Choroid plexus epithelial cell (primary cell): ENCODE measurements around the gene TSN.
"Not testable (repeated sequence)": the region's sequence is repeated elsewhere in the genome, so short reads cannot be mapped to it uniquely, and the experiment has no call there.

Source experiments
- DNase-seq: peaks from one replicate; pipeline ENCODE4 v3.0.0-alpha.2; 2010; ENCODE audit warnings: low read depth
- H3K4me3 ChIP-seq: 2 replicates; pipeline ENCODE4 v1.5.1; 2011; ENCODE audit warnings: low read depth, mild to moderate bottlenecking, control low read depth, low read length, moderate library complexity
- TF ChIP-seq, protein P1 (sequence below): conservative IDR thresholded peaks from 2 replicates; pipeline ENCODE4 v1.5.1; 2011; ENCODE audit warnings: low read depth, mild to moderate bottlenecking, control low read depth, inconsistent platforms, low read length, moderate library complexity

The TSN gene

DNA sequence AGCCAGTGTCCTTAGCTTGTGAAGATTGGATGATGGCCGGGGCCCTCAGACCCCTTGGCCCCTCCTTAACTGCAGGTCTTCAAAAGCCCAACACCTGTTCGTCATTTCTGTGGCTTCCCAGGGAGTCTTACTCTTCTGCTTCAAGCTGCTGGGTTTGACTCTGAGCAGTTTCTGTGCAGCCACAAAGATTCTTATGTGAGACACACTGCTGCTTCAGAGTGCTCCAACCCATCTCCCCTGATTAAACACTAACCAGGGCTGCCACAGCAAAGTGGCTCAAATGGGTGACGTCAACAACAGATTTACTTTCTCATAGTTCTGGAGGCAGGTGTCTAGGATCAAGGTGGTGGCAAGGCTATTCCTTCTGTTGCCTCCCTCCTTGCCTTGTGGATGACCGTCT, 40.8 kb downstream of the TSN start:
- TF ChIP-seq, protein P1, sequence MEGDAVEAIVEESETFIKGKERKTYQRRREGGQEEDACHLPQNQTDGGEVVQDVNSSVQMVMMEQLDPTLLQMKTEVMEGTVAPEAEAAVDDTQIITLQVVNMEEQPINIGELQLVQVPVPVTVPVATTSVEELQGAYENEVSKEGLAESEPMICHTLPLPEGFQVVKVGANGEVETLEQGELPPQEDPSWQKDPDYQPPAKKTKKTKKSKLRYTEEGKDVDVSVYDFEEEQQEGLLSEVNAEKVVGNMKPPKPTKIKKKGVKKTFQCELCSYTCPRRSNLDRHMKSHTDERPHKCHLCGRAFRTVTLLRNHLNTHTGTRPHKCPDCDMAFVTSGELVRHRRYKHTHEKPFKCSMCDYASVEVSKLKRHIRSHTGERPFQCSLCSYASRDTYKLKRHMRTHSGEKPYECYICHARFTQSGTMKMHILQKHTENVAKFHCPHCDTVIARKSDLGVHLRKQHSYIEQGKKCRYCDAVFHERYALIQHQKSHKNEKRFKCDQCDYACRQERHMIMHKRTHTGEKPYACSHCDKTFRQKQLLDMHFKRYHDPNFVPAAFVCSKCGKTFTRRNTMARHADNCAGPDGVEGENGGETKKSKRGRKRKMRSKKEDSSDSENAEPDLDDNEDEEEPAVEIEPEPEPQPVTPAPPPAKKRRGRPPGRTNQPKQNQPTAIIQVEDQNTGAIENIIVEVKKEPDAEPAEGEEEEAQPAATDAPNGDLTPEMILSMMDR: no peak
- H3K4me3 ChIP-seq: no peak overlapping the region

DNA sequence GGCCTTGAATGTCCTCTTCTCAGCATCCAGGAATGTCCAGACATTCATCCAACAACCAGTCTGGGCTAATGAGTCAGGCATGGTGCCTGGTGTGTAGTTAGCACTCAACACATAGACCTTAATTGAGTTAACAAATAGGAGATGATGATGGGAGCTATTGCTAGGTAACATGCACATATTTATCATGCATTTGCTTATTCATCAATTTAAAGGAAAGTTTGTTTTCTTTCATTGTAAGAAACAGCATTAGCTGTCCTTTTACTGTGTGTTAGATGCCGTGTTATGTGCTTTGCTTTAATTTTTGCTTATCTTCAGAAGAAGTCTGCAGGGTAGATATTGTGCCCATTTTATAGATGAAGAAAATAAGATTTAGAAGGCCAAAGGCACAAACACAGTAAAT, 43.2 kb downstream of the TSN start:
- TF ChIP-seq, protein P1: no peak
- H3K4me3 ChIP-seq: no peak overlapping the region
- DNase-seq: no peak

More for the DNA sequence above, 40.8 kb downstream of the TSN start:
- no peak for DNase-seq

DNA sequence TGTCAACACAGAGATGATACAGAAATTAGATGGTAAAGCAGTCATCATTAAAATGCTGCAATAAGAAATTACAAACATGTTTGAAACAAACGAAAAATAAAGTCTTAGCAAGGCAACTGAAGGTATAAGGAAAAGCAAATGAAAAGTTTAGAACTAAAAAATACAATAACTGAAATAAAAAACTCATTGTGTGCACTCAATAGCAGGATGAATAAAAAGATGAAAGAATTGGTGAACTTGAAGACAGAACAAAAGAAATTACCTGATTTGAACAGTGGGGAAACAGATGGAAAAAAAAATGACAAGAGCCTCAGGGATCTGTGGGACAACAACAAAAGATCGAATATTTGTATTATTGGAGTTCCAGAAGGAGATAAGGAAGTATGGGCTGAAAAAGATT, 46.5 kb downstream of the TSN start:
- DNase-seq: no peak
- TF ChIP-seq, protein P1: no peak
- no peak overlapping the region for H3K4me3 ChIP-seq

DNA sequence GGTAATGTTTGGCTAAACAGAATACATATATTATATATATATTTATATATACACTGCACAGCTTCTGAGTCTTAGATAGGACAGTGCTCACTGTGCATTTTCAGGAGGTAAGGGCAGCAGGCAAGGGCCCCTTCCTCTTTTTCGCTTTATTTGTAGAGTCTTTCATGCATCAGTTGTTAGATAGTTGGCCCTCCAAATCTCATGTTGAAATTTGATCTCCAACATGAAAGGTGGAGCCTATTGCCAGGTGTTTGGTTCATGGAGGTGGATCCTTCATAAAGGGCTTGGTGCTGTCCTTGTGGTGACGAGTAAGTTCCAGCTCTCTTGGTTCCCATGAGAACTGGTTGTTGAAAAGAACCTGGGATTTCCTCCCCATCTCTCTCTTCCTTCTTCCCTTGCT, 48.1 kb downstream of the TSN start:
- TF ChIP-seq, protein P1: no peak
- no peak overlapping the region for H3K4me3 ChIP-seq
- no peak for DNase-seq

- no peak for DNase-seq
- H3K4me3 ChIP-seq: no peak overlapping the region
- TF ChIP-seq, protein P1: no peak
These were observed 48.9 kb downstream of the TSN start for GRCh38 chr2:121804340-121804739.

- DNase-seq: no peak
- no peak overlapping the region for H3K4me3 ChIP-seq
- TF ChIP-seq, protein P1: no peak
These were observed 49.7 kb downstream of the TSN start for GRCh38 chr2:121804997-121805765.

DNA sequence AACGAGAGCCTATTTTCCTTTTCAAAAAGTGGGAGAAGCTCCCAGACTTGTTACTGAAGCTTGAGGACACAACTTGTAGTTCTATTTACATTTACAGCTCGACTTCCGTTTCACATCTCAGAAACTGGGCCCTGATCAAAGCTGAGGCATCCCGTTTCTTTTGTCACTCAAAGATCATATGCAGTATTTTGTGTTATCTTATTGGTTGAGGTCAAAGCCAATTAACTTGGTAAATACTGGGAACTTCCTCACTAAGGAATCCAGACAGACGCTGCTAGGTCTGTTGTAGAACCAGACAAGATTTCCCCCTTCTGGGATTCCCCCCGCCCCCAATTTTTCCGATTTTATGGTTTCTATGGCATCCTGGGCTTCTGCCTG, 50.3 kb downstream of the TSN start:
- TF ChIP-seq, protein P1: no peak
- H3K4me3 ChIP-seq: no peak overlapping the region
- DNase-seq: no peak

GRCh38 chr2:121807771-121808170, 52.3 kb downstream of the TSN start:
- H3K4me3 ChIP-seq, DNase-seq: not testable (repeated sequence)
